HEK293 (cell line): Measurements from ENCODE around the gene EPPIN.

Source experiments
- CTCF ChIA-PET: fragments of 350-600 bp; formaldehyde crosslinking; extraction: SDS; loops from one replicate; lab custom pipeline; 2021; ENCODE audit warnings: antibody characterized with exemption; lab: Yijun Ruan, JAX
- POLR2A ChIA-PET: fragments of 300-600 bp; formaldehyde crosslinking; extraction: SDS; loops from one replicate; lab custom pipeline; 2020; ENCODE audit warnings: antibody characterized with exemption, inconsistent platforms; lab: Yijun Ruan, JAX
- H3K27ac ChIP-seq: fragments of 200-500 bp; sonication (Bioruptor generic); 2 replicates; pipeline ENCODE4 v1.5.1; 2014; ENCODE audit warnings: low read depth, low read length, control low read depth, inconsistent platforms; ENCODE audit errors: extremely low read depth
- H3K36me3 ChIP-seq, 2 experiments: fragments of 200-500 bp in 1 of 2; sonication (Bioruptor generic) in 1 of 2; 1 replicate in 1 of 2; 2 replicates in 1 of 2; pipeline ENCODE4 v1.5.1; 2014 to 2017; ENCODE audit warnings: inconsistent platforms in 2 of 2, low read length in 2 of 2; ENCODE audit not compliant: control insufficient read depth in 2 of 2, insufficient read depth in 1 of 2
- H3K4me1 ChIP-seq: fragments of 200-500 bp; sonication (Bioruptor generic); 2 replicates; pipeline ENCODE4 v1.5.1; 2014; ENCODE audit warnings: mild to moderate bottlenecking, low read length, inconsistent platforms; ENCODE audit not compliant: control insufficient read depth, insufficient read depth
- H3K4me3 ChIP-seq: 2 replicates; pipeline ENCODE4 v1.5.1; 2011; ENCODE audit warnings: low read depth, mild to moderate bottlenecking, control low read depth, low read length, moderate library complexity
- H3K9me3 ChIP-seq: fragments of 200-500 bp; sonication (Bioruptor generic); 2 replicates; pipeline ENCODE4 v1.5.1; 2014; ENCODE audit warnings: low read depth, low read length, inconsistent platforms; ENCODE audit not compliant: control insufficient read depth, insufficient read depth
- FEZF1 ChIP-seq: fragments of 450-650 bp; formaldehyde crosslinking; IDR thresholded peaks from 2 replicates; pipeline ENCODE4 v1.5.1; 2016; ENCODE audit warnings: missing biosample characterization, missing genetic modification characterization
- GLI4 ChIP-seq: fragments of 450-650 bp; formaldehyde crosslinking; IDR thresholded peaks from 2 replicates; pipeline ENCODE4 v1.5.1; 2016; ENCODE audit warnings: missing biosample characterization, missing genetic modification characterization
- IKZF3 ChIP-seq: fragments of 450-650 bp; IDR thresholded peaks from 2 replicates; pipeline ENCODE4 v1.5.0; 2018; ENCODE audit warnings: missing biosample characterization, mild to moderate bottlenecking, missing genetic modification characterization, moderate library complexity
- RBAK ChIP-seq: fragments of 450-650 bp; formaldehyde crosslinking; IDR thresholded peaks from 2 replicates; pipeline ENCODE4 v1.5.1; 2016; ENCODE audit warnings: missing biosample characterization, missing genetic modification characterization
- SCRT2 ChIP-seq: fragments of 450-650 bp; formaldehyde crosslinking; IDR thresholded peaks from 2 replicates; pipeline ENCODE4 v1.5.1; 2016; ENCODE audit warnings: missing biosample characterization, missing genetic modification characterization
- SETDB1 ChIP-seq: IDR thresholded peaks from one replicate; pipeline ENCODE4 v1.6.1; 2017; ENCODE audit warnings: mild to moderate bottlenecking, low read length, moderate library complexity, mixed read lengths; ENCODE audit not compliant: insufficient read length
- SP7 ChIP-seq: fragments of 450-650 bp; formaldehyde crosslinking; IDR thresholded peaks from 2 replicates; pipeline ENCODE4 v1.5.1; 2016; ENCODE audit warnings: missing biosample characterization, missing genetic modification characterization
- YY2 ChIP-seq: fragments of 450-650 bp; formaldehyde crosslinking; IDR thresholded peaks from 2 replicates; pipeline ENCODE4 v1.5.1; 2016; ENCODE audit warnings: missing biosample characterization, missing genetic modification characterization
- ZBTB20 ChIP-seq: fragments of 450-650 bp; formaldehyde crosslinking; IDR thresholded peaks from 2 replicates; pipeline ENCODE4 v1.5.1; 2016; ENCODE audit warnings: missing biosample characterization, missing genetic modification characterization
- ZFP69B ChIP-seq: fragments of 450-650 bp; formaldehyde crosslinking; IDR thresholded peaks from 2 replicates; pipeline ENCODE4 v1.5.1; 2016; ENCODE audit warnings: missing biosample characterization, missing genetic modification characterization
- ZNF132 ChIP-seq: fragments of 450-650 bp; formaldehyde crosslinking; IDR thresholded peaks from 2 replicates; pipeline ENCODE4 v1.5.1; 2017; ENCODE audit warnings: missing biosample characterization, missing genetic modification characterization, borderline replicate concordance
- ZNF266 ChIP-seq: fragments of 450-650 bp; formaldehyde crosslinking; IDR thresholded peaks from 2 replicates; pipeline ENCODE4 v1.5.1; 2016; ENCODE audit warnings: missing biosample characterization, missing genetic modification characterization, low read depth
- ZNF280C ChIP-seq: fragments of 450-650 bp; formaldehyde crosslinking; IDR thresholded peaks from 2 replicates; pipeline ENCODE4 v1.5.1; 2016; ENCODE audit warnings: missing biosample characterization, missing genetic modification characterization
- ZNF416 ChIP-seq: fragments of 450-650 bp; formaldehyde crosslinking; IDR thresholded peaks from 2 replicates; pipeline ENCODE4 v1.5.1; 2016; ENCODE audit warnings: missing biosample characterization, missing genetic modification characterization
- ZNF426 ChIP-seq: fragments of 450-650 bp; formaldehyde crosslinking; IDR thresholded peaks from 2 replicates; pipeline ENCODE4 v1.5.1; 2017; ENCODE audit warnings: missing biosample characterization, missing genetic modification characterization, mild to moderate bottlenecking, inconsistent platforms, moderate library complexity
- ZNF48 ChIP-seq: fragments of 450-650 bp; formaldehyde crosslinking; IDR thresholded peaks from 2 replicates; pipeline ENCODE4 v1.5.1; 2016; ENCODE audit warnings: missing biosample characterization, missing genetic modification characterization
- ZNF510 ChIP-seq: fragments of 450-650 bp; formaldehyde crosslinking; IDR thresholded peaks from 2 replicates; pipeline ENCODE4 v1.5.1; 2018; ENCODE audit warnings: mild to moderate bottlenecking, missing genetic modification characterization, missing biosample characterization; ENCODE audit not compliant: insufficient replicate concordance
- ZNF624 ChIP-seq: fragments of 450-650 bp; formaldehyde crosslinking; IDR thresholded peaks from 2 replicates; pipeline ENCODE4 v1.5.1; 2017; ENCODE audit warnings: missing biosample characterization, missing genetic modification characterization
- ZNF664 ChIP-seq: fragments of 450-650 bp; formaldehyde crosslinking; IDR thresholded peaks from 2 replicates; pipeline ENCODE4 v1.5.1; 2016; ENCODE audit warnings: missing biosample characterization, missing genetic modification characterization
- TF ChIP-seq, protein P1 (sequence below): fragments of 450-650 bp; formaldehyde crosslinking; IDR thresholded peaks from 2 replicates; pipeline ENCODE4 v1.5.1; 2016; ENCODE audit warnings: missing biosample characterization, missing genetic modification characterization, low read depth
- TF ChIP-seq, protein P2 (sequence below): fragments of 450-650 bp; formaldehyde crosslinking; IDR thresholded peaks from 2 replicates; pipeline ENCODE4 v1.5.1; 2016; ENCODE audit warnings: missing biosample characterization, missing genetic modification characterization
- TF ChIP-seq, protein P3 (sequence below): fragments of 450-650 bp; formaldehyde crosslinking; IDR thresholded peaks from 2 replicates; pipeline ENCODE4 v1.5.1; 2016; ENCODE audit warnings: missing biosample characterization, missing genetic modification characterization

Gene EPPIN

DNA sequence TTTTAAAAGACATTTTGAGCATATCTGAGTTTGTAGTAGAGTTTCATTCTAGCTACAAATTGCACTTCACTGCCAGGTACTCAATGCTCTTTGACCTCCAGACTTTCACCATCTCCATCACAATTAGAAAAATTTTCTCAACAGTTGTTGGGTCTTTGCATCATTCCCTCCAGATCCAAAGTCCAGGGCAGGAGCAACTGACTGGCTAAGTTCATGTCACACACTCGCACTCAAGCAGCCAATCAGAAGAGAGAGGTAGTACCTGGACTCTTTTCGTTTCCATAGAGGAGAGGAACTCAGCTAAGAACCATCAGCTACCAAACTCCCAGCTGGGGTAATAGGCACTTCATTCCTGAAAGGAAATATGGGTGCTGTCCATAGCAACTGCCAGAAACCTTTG lies 40.8 kb downstream of the EPPIN start:
- TF ChIP-seq ZNF624 (no peak), YY2 (tag by site-specific recombination) (no peak), SCRT2 (tag by site-specific recombination) (no peak)
- ChIA-PET CTCF (no interaction called here), POLR2A (no interaction called here)
- no peaks in the 10 kb centered on the region for H3K9me3 ChIP-seq
- no peak overlapping the region for H3K27ac ChIP-seq
- no peak overlapping the region for H3K4me3 ChIP-seq
- H3K4me1 ChIP-seq = no peaks in the 10 kb centered on the region
- H3K36me3 ChIP-seq = no peaks in the 10 kb centered on the region

GRCh38 chr20:45503403-45503802 lies 43.8 kb downstream of the EPPIN start:
- no peaks in the 10 kb centered on the region for H3K36me3 ChIP-seq
- ChIA-PET POLR2A (no interaction called here), CTCF (interaction anchor here (0.7 to 1.0 kb wide), 2 partner anchors 130 to 202 kb away, joined by 3 read pairs; no protein-coding TSS in a partner anchor)
- no peak overlapping the region for H3K4me3 ChIP-seq
- H3K4me1 ChIP-seq = no peaks in the 10 kb centered on the region
- H3K9me3 ChIP-seq = no peaks in the 10 kb centered on the region
- no peak overlapping the region for H3K27ac ChIP-seq
- TF ChIP-seq, protein P1, sequence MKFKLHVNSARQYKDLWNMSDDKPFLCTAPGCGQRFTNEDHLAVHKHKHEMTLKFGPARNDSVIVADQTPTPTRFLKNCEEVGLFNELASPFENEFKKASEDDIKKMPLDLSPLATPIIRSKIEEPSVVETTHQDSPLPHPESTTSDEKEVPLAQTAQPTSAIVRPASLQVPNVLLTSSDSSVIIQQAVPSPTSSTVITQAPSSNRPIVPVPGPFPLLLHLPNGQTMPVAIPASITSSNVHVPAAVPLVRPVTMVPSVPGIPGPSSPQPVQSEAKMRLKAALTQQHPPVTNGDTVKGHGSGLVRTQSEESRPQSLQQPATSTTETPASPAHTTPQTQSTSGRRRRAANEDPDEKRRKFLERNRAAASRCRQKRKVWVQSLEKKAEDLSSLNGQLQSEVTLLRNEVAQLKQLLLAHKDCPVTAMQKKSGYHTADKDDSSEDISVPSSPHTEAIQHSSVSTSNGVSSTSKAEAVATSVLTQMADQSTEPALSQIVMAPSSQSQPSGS (tag by site-specific recombination) = 0 out of 2 replicates have a peak, but pooled peaks have one; percentile 9
- TF ChIP-seq IKZF3 (tag by site-specific recombination) = no peak

DNA sequence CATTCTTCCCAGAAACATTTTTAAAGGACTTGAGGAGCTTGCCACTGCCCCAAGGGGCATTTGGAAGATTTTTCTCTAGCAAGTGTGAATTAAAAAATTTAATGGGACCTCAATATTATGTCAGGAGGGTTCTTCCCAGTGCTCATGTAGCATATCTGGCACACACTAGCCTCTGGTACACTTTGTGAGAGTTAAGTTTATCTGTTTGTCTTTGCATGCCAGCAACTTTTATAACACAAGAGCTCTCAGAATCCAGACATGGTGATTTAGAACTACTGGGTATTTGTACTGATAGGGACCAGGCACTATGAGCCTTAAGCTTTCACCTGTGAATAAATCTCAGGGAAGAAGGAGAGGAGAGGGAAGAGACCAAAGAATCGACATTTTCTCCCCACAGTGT lies 44.6 kb downstream of the EPPIN start:
- ChIA-PET CTCF (interaction anchor here (0.6 to 1.0 kb wide), 5 partner anchors 15 to 324 kb away, joined by 3 read pairs; no protein-coding TSS in a partner anchor), POLR2A (no interaction called here)

GRCh38 chr20:45501600-45501999 lies 45.6 kb downstream of the EPPIN start:
- TF ChIP-seq, protein P2, sequence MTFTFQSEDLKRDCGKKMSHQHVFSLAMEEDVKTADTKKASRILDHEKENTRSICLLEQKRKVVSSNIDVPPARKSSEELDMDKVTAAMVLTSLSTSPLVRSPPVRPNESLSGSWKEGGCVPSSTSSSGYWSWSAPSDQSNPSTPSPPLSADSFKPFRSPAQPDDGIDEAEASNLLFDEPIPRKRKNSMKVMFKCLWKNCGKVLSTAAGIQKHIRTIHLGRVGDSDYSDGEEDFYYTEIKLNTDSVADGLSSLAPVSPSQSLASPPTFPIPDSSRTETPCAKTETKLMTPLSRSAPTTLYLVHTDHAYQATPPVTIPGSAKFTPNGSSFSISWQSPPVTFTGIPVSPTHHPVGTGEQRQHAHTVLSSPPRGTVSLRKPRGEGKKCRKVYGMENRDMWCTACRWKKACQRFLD = no peak
- no peak for TF ChIP-seq ZNF416 (tag by site-specific recombination)
- no peak for TF ChIP-seq GLI4 (tag by site-specific recombination)
- no peak for TF ChIP-seq ZNF280C (tag by site-specific recombination)
- TF ChIP-seq SCRT2 (tag by site-specific recombination) = peak; percentile 83
- no peaks in the 10 kb centered on the region for H3K4me1 ChIP-seq
- ChIA-PET POLR2A (no interaction called here), CTCF (interaction anchor here (0.7 kb wide), 1 partner anchor 339 kb away, joined by 3 read pairs; no protein-coding TSS in a partner anchor)
- H3K9me3 ChIP-seq = no peaks in the 10 kb centered on the region
- no peak overlapping the region for H3K4me3 ChIP-seq
- H3K27ac ChIP-seq = no peak overlapping the region
- no peaks in the 10 kb centered on the region for H3K36me3 ChIP-seq

More for the DNA sequence above, 44.6 kb downstream of the EPPIN start:
- H3K27ac ChIP-seq = no peak overlapping the region
- TF ChIP-seq ZNF266 (tag by site-specific recombination) = no peak
- TF ChIP-seq ZBTB20 (tag by site-specific recombination) = no peak
- no peak for TF ChIP-seq ZNF664
- TF ChIP-seq, protein P3, sequence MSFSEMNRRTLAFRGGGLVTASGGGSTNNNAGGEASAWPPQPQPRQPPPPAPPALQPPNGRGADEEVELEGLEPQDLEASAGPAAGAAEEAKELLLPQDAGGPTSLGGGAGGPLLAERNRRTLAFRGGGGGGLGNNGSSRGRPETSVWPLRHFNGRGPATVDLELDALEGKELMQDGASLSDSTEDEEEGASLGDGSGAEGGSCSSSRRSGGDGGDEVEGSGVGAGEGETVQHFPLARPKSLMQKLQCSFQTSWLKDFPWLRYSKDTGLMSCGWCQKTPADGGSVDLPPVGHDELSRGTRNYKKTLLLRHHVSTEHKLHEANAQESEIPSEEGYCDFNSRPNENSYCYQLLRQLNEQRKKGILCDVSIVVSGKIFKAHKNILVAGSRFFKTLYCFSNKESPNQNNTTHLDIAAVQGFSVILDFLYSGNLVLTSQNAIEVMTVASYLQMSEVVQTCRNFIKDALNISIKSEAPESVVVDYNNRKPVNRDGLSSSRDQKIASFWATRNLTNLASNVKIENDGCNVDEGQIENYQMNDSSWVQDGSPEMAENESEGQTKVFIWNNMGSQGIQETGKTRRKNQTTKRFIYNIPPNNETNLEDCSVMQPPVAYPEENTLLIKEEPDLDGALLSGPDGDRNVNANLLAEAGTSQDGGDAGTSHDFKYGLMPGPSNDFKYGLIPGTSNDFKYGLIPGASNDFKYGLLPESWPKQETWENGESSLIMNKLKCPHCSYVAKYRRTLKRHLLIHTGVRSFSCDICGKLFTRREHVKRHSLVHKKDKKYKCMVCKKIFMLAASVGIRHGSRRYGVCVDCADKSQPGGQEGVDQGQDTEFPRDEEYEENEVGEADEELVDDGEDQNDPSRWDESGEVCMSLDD (tag by site-specific recombination) = no peak
- TF ChIP-seq ZNF132 (tag by site-specific recombination) = no peak
- no peak for TF ChIP-seq RBAK (tag by site-specific recombination)
- no peak for TF ChIP-seq ZNF510
- no peak for TF ChIP-seq ZNF48 (tag by site-specific recombination)
- TF ChIP-seq SETDB1 = no peak
- TF ChIP-seq SP7 (tag by site-specific recombination) = no peak
- no peak for TF ChIP-seq FEZF1 (tag by site-specific recombination)
- no peak for TF ChIP-seq ZNF426
- no peak for TF ChIP-seq ZFP69B (tag by site-specific recombination)
- H3K9me3 ChIP-seq = no peaks in the 10 kb centered on the region
- no peaks in the 10 kb centered on the region for H3K36me3 ChIP-seq
- no peaks in the 10 kb centered on the region for H3K4me1 ChIP-seq
- H3K4me3 ChIP-seq = no peak overlapping the region
